Ovary (tissue), 9 donors: ENCODE results near the gene GRIN2A. TPM values are rescaled to one million over a fixed set of nuclear protein-coding genes. Genes with fewer than 3 reads are reported as not detected.

ENCODE experiments used
- DNase-seq, 5 donors: peaks; one replicate each; pipeline ENCODE4 v3.0.0-alpha.2; 2019 to 2020
- H3K27ac ChIP-seq, 2 donors: fragments of 200-600 bp; one replicate each; pipeline versions ENCODE4 v1.5.1 to v1.8.0; 2019 to 2022
- H3K27me3 ChIP-seq: fragments of 200-600 bp; one replicate; pipeline ENCODE4 v1.8.0; 2022
- H3K36me3 ChIP-seq: fragments of 200-600 bp; sonication (generic); one replicate; pipeline ENCODE4 v1.5.1; 2019
- H3K4me1 ChIP-seq: one replicate; pipeline ENCODE4 v1.8.1; 2013; ENCODE audit warnings: mild to moderate bottlenecking, moderate library complexity; ENCODE audit not compliant: insufficient read depth
- H3K4me3 ChIP-seq: fragments of 200-600 bp; sonication (generic); one replicate; pipeline ENCODE4 v1.5.1; 2017
- H3K9me3 ChIP-seq, 2 donors: fragments of 200-600 bp in 1 of 2; sonication (generic) in 1 of 2; one replicate each; pipeline versions ENCODE4 v1.5.1 to v1.8.1; 2013 to 2019; ENCODE audit warnings: mild to moderate bottlenecking in 1 of 2, moderate library complexity in 1 of 2
- EP300 ChIP-seq: sonication (generic); formaldehyde crosslinking; IDR thresholded peaks from one replicate; pipeline ENCODE4 v1.6.1; 2017; ENCODE audit warnings: antibody characterized with exemption
- POLR2A ChIP-seq: fragments of 450-650 bp; IDR thresholded peaks from one replicate; pipeline ENCODE4 v1.6.1; 2017; ENCODE audit warnings: antibody characterized with exemption, mild to moderate bottlenecking, moderate library complexity
- WGBS, 3 donors: extraction: QIAGEN DNeasy Blood & Tissue Kit in 1 of 3; methylation state at CpG; one replicate each; pipeline versions ENCODE4 v1.1.5 to v1.1.7; 2013 to 2017; 5-methylcytosine and 5-hydroxymethylcytosine counted together
- intact Hi-C, 4 donors: fragments of 100-400 bp; cut with DNase I; formaldehyde crosslinking; loops; one replicate each; pipeline versions ENCODE4 v1.11.0 to v1.15.1; 2022 to 2023
- polyA plus RNA-seq, 2 donors: library from polyadenylated mRNA; stranded (reverse); fragments of 200-250 nt in 1 of 2; fragments of 350-450 nt in 1 of 2; fragmentation: Illumina TruSeq in 1 of 2; extraction: RNeasy Lipid Tissue Mini Kit (QIAGEN cat#74804) in 1 of 2; gene quantifications; one replicate each; pipeline ENCODE4 v1.2.3, GENCODE V29; 2013 to 2014
- total RNA-seq, 7 donors: library from RNA; depleted of rRNA in 2 of 7; stranded (reverse); fragments of >200 nt in 2 of 7; fragmentation: NEBNext Ultra II Directional in 3 of 7; extraction: Animal tissue kit (Norgen Biotek cat#: 25700) in 3 of 7; gene quantifications; one replicate each; pipeline versions ENCODE4 v1.1.0 to v1.2.4, GENCODE V29; 2016 to 2023
- TF ChIP-seq, protein P1 (sequence below), 3 donors: fragments of 450-650 bp in 2 of 3; fragments of 200-600 bp in 1 of 3; IDR thresholded peaks; one replicate each; pipeline versions ENCODE4 v1.5.1 to v1.8.0; 2016 to 2022; ENCODE audit warnings: antibody characterized with exemption in 3 of 3, mild to moderate bottlenecking in 1 of 3
- donor health status: DM: no; HTN: no; CAD: no; lungs with moderate emphysema.
- donor health status: DM: no; HTN: no; CAD: no.
- donor health status: Bipolar disorder and iron deficiency.
- donor health status: DM: yes; HTN: yes; CAD: no.
- donor health status: DM: no; HTN: no; CAD: no.
- donor health status: DM: yes; HTN: yes; CAD: no.

Gene GRIN2A
- total and polyA plus RNA-seq, 9 donors: 0.08 to 5.4 (median 0.57) TPM; not detected in 1

DNA sequence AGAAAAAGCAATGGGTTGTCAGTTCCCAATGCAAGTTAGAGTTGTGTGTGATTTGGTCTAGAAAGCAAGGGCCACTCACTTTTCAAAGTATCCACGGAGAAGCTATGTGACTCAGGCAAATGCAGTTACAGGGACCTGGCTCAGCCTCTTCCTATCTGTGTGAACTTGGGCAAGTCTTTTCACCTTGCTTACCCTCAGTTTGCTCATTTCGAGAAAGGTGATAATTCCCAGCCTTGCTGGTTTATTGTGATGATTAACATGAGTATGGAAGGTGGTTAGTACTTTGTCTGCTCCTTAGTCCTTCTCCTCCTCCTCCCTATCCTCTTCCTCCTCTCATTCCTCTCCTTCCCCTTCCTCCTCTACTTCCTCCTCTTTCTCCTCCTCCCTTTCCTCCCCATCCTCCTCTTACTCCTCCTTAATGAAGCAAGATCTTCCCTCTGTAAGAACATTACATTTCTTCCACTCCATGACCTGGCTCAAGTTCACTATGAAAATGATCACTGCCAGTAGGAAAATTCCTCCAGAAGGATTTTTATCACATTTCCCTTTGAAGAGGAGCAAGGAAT, 204.0 kb downstream of the GRIN2A start:
- TF ChIP-seq, protein P1, sequence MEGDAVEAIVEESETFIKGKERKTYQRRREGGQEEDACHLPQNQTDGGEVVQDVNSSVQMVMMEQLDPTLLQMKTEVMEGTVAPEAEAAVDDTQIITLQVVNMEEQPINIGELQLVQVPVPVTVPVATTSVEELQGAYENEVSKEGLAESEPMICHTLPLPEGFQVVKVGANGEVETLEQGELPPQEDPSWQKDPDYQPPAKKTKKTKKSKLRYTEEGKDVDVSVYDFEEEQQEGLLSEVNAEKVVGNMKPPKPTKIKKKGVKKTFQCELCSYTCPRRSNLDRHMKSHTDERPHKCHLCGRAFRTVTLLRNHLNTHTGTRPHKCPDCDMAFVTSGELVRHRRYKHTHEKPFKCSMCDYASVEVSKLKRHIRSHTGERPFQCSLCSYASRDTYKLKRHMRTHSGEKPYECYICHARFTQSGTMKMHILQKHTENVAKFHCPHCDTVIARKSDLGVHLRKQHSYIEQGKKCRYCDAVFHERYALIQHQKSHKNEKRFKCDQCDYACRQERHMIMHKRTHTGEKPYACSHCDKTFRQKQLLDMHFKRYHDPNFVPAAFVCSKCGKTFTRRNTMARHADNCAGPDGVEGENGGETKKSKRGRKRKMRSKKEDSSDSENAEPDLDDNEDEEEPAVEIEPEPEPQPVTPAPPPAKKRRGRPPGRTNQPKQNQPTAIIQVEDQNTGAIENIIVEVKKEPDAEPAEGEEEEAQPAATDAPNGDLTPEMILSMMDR (IDR thresholded peaks at IDR 0.05): no peak
- TF ChIP-seq EP300: no peak
- Histone ChIP-seq H3K9me3 (no peaks in the 10 kb centered on the region), H3K4me1 (no peaks in the 10 kb centered on the region), H3K36me3 (no peaks in the 10 kb centered on the region), H3K27me3 (no peaks in the 10 kb centered on the region), H3K4me3 (no peak overlapping the region), H3K27ac (no peak overlapping the region)
- WGBS, 3 donors: 75 to 80% (median 76%) methylated on average over 2 of the region's 2 CpGs
- intact Hi-C loops: no loop called here
- DNase-seq: no peak

DNA sequence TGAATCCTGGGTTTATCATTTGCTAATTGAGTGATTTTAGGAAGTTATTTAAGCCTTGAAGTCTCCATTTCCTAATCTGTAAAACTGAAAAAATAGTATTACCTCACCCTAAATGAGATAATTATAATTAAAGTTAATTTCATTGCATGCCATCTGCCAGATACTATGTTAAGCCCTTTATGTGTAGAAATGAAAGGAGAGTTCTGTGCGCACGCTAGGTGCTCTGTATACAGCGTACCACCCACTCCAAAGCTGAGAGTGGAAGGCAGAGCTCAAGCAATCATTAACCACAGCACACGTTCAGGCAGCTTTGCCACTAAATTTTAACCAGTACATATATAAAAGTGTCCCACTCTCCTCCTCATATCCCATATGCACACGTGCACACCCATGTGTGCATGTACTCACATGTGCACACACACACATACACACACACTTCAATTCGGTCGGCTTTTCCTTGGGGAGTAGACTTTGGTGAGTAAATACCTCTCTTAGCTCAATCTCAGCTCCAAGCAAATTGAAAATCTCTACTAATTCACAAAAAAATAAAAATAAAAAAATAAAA, 204.8 kb downstream of the GRIN2A start:
- no peak for DNase-seq
- H3K36me3 ChIP-seq: no peaks in the 10 kb centered on the region
- TF ChIP-seq EP300 (no peak), POLR2A (no peak)
- TF ChIP-seq, protein P1 (IDR thresholded peaks at IDR 0.05): no peak
- no peaks in the 10 kb centered on the region for H3K27me3 ChIP-seq
- no peaks in the 10 kb centered on the region for H3K9me3 ChIP-seq
- WGBS, 3 donors: 86 to 89% (median 86%) methylated on average over 7 of the region's 7 CpGs
- H3K4me3 ChIP-seq: no peak overlapping the region
- intact Hi-C loops: no loop called here
- H3K27ac ChIP-seq: no peak overlapping the region
- no peaks in the 10 kb centered on the region for H3K4me1 ChIP-seq

DNA sequence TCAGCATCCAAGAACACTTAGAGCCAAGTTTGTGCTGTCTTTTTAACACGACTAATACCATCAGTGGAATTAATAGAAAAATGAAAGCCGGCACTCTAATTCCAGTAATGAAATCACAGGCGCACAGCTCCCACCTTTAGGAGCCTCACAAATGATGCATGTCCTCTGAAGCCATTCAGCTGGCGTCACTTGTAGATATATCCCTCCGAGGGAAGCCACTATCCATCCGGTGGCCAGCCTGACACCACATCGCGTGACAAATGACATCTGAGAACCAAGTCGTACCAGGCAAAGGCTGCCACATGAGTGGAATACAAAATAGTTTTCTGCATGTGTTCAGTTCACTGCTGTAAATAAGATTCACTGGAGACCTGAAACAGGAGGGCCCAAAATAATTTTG, 205.6 kb downstream of the GRIN2A start:
- Histone ChIP-seq H3K27ac (no peak overlapping the region), H3K27me3 (no peaks in the 10 kb centered on the region), H3K4me1 (no peaks in the 10 kb centered on the region), H3K36me3 (no peaks in the 10 kb centered on the region), H3K4me3 (no peak overlapping the region), H3K9me3 (no peaks in the 10 kb centered on the region)
- TF ChIP-seq, protein P1 (IDR thresholded peaks at IDR 0.05): no peak
- no peak for DNase-seq
- intact Hi-C loops: no loop called here
- WGBS, 3 donors: 81 to 90% (median 87%) methylated on average over 9 of the region's 9 CpGs

DNA sequence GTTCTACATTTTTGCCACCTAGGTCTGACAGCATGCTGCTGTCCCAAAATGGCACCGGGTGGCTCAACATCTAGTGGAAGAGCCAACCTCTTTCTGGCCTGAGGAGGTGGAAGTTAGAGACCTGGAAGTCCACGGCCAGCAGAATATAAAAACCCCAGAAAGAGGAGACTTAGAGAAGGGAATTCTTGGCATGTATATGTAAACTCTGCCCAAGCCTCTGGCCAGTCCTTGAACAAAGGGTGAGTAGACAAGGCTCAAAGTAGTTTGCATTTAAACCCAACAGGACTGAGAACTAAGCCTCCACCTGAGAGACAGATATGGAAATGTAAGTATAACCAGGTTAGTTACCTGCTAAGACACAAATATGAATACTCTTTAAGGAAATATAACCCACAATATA, 210.3 kb downstream of the GRIN2A start:
- DNase-seq: no peak
- no peaks in the 10 kb centered on the region for H3K4me1 ChIP-seq
- WGBS, 3 donors: 65 to 67% (median 65%) methylated on average over 2 of the region's 2 CpGs
- no peaks in the 10 kb centered on the region for H3K36me3 ChIP-seq
- H3K27me3 ChIP-seq: no peaks in the 10 kb centered on the region
- no peaks in the 10 kb centered on the region for H3K9me3 ChIP-seq
- H3K27ac ChIP-seq: no peak overlapping the region
- TF ChIP-seq, protein P1 (IDR thresholded peaks at IDR 0.05): no peak
- TF ChIP-seq POLR2A (no peak), EP300 (no peak)
- H3K4me3 ChIP-seq: no peak overlapping the region
- intact Hi-C loops: no loop called here
